ENCODE results near the gene IL2RA. TPM values are rescaled to one million over a fixed set of nuclear protein-coding genes. Genes with fewer than 3 reads are reported as not detected.

IL2RA gene
- total RNA-seq, 3 donors from 2014 or later (not counting 1 experiment from before 2014, with no cell fraction given), result 3.4 to 11.2 (median 3.7) TPM

GRCh38 chr10:5968681-5969453 lies 93.3 kb downstream of the IL2RA start:
- no peak overlapping the region for H3K4me3 ChIP-seq (ENCODE audit: low read length)
- 96% methylated on average over 9 of the region's 9 CpGs for WGBS (ENCODE audit: insufficient coverage)
- H3K9me3 ChIP-seq (ENCODE audit: control insufficient read depth, insufficient read depth, low read length), result no peaks in the 10 kb centered on the region
- TF ChIP-seq, protein P1, sequence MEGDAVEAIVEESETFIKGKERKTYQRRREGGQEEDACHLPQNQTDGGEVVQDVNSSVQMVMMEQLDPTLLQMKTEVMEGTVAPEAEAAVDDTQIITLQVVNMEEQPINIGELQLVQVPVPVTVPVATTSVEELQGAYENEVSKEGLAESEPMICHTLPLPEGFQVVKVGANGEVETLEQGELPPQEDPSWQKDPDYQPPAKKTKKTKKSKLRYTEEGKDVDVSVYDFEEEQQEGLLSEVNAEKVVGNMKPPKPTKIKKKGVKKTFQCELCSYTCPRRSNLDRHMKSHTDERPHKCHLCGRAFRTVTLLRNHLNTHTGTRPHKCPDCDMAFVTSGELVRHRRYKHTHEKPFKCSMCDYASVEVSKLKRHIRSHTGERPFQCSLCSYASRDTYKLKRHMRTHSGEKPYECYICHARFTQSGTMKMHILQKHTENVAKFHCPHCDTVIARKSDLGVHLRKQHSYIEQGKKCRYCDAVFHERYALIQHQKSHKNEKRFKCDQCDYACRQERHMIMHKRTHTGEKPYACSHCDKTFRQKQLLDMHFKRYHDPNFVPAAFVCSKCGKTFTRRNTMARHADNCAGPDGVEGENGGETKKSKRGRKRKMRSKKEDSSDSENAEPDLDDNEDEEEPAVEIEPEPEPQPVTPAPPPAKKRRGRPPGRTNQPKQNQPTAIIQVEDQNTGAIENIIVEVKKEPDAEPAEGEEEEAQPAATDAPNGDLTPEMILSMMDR (IDR thresholded peaks at IDR 0.05), result no peak
- Mint-ChIP-seq H3K27me3 (ENCODE audit: low read depth in 2 of 2) (no peaks in the 10 kb centered on the region), H3K27ac (no peak overlapping the region), H3K36me3 (no peaks in the 10 kb centered on the region), H3K9me3 (no peaks in the 10 kb centered on the region), H3K4me1 (peaks cover 14 to 15% of the 10 kb centered on the region in 2 donors), H3K4me3 (no peak overlapping the region)
- intact Hi-C loops (cut with micrococcal nuclease), result no loop called here
- H3K27ac ChIP-seq (ENCODE audit: low read length), result no peak overlapping the region
- H3K4me1 ChIP-seq (ENCODE audit: control insufficient read depth, insufficient read depth, low read length), result peaks cover 8% of the 10 kb centered on the region
- no peaks in the 10 kb centered on the region for H3K27me3 ChIP-seq (ENCODE audit: control insufficient read depth, insufficient read depth, low read length)
- DNase-seq, result no peak
- H3K36me3 ChIP-seq (ENCODE audit: control insufficient read depth, insufficient read depth, low read length), result no peaks in the 10 kb centered on the region
- no peak for ATAC-seq

GRCh38 chr10:5968037-5968680 lies 94.0 kb downstream of the IL2RA start:
- WGBS (ENCODE audit: insufficient coverage), result 96% methylated on average over 5 of the region's 5 CpGs
- Histone ChIP-seq H3K27ac (ENCODE audit: low read length) (no peak overlapping the region), H3K4me1 (ENCODE audit: control insufficient read depth, insufficient read depth, low read length) (peaks cover 8% of the 10 kb centered on the region), H3K27me3 (ENCODE audit: control insufficient read depth, insufficient read depth, low read length) (no peaks in the 10 kb centered on the region), H3K9me3 (ENCODE audit: control insufficient read depth, insufficient read depth, low read length) (no peaks in the 10 kb centered on the region), H3K36me3 (ENCODE audit: control insufficient read depth, insufficient read depth, low read length) (no peaks in the 10 kb centered on the region), H3K4me3 (ENCODE audit: low read length) (no peak overlapping the region)
- Mint-ChIP-seq H3K36me3 (no peaks in the 10 kb centered on the region), H3K27me3 (ENCODE audit: low read depth in 2 of 2) (no peaks in the 10 kb centered on the region), H3K27ac (no peak overlapping the region), H3K4me1 (peaks cover 14 to 15% of the 10 kb centered on the region in 2 donors), H3K9me3 (no peaks in the 10 kb centered on the region), H3K4me3 (no peak overlapping the region)
- ATAC-seq (no peak), DNase-seq (no peak)
- TF ChIP-seq, protein P1 (IDR thresholded peaks at IDR 0.05), result no peak
- intact Hi-C loops (cut with micrococcal nuclease), result no loop called here

GRCh38 chr10:5965266-5965665 lies 96.9 kb downstream of the IL2RA start:
- TF ChIP-seq, protein P1 (IDR thresholded peaks at IDR 0.05), result no peak
- H3K27ac ChIP-seq (ENCODE audit: low read length), result no peak overlapping the region
- Mint-ChIP-seq H3K9me3 (no peaks in the 10 kb centered on the region), H3K27me3 (ENCODE audit: low read depth in 2 of 2) (no peaks in the 10 kb centered on the region), H3K4me1 (no peaks in the 10 kb centered on the region), H3K36me3 (no peaks in the 10 kb centered on the region), H3K27ac (no peak overlapping the region), H3K4me3 (no peak overlapping the region)
- H3K4me1 ChIP-seq (ENCODE audit: control insufficient read depth, insufficient read depth, low read length), result no peaks in the 10 kb centered on the region
- peaks cover 8% of the 10 kb centered on the region for H3K36me3 ChIP-seq (ENCODE audit: control insufficient read depth, insufficient read depth, low read length)
- DNase-seq (no peak), ATAC-seq (no peak)
- H3K27me3 ChIP-seq (ENCODE audit: control insufficient read depth, insufficient read depth, low read length), result no peaks in the 10 kb centered on the region
- intact Hi-C loops (cut with micrococcal nuclease), result no loop called here
- H3K9me3 ChIP-seq (ENCODE audit: control insufficient read depth, insufficient read depth, low read length), result no peaks in the 10 kb centered on the region
- no peak overlapping the region for H3K4me3 ChIP-seq (ENCODE audit: low read length)
- over 99% methylated on average over 8 of the region's 8 CpGs for WGBS (ENCODE audit: insufficient coverage)

Measured in natural killer cell (primary cell).